HG02943 (cell line): ENCODE measurements around the gene LSM7.

ENCODE experiments used
- ATAC-seq: cut with Tn5 transposase; IDR thresholded peaks from one replicate; pipeline ENCODE4 v1.9.1; 2021; ENCODE audit warnings: mild to moderate bottlenecking, low read depth, moderate library complexity; ENCODE audit not compliant: unreplicated experiment

The LSM7 gene

DNA sequence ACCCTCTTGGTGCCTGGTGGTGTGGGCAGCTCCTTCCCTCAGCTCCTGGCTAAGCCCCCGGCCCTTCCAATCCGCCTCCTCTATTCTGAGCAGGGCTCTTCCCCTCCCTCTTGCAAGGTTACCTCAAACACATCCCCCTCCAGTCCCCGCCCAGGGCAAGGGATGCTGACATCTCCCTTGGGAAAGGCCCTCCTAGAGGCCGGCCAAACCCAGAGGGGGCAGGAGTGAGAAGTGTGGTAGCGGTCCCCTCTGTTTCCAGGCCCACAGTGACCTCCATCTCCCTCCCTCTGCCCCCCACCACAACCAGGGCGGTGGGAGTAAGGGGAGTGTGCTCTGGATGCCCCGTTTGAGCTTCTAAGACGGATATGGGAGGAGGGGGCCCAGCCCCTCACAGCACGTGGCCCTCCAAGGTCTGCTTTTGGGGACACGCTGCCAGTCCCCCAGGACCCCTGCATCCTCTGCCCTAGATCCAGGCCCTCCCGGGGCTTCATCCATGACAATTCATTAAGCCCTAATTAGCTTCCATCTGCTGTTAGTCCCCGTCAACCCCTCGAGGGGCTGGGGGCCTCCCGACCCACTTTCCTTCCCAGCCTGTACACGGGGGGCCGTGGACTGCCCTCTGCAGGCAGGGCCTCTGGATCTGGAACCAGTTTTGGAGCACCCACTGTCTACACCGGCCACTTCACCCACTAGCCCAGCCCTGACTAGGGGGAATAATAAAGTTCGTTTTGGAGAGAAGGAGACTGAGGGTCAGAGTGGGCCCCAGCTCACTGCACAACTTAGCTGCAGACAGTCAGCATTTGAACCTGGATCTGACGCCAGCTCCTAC lies 22.7 kb downstream of the LSM7 start:
- no peak for ATAC-seq

DNA sequence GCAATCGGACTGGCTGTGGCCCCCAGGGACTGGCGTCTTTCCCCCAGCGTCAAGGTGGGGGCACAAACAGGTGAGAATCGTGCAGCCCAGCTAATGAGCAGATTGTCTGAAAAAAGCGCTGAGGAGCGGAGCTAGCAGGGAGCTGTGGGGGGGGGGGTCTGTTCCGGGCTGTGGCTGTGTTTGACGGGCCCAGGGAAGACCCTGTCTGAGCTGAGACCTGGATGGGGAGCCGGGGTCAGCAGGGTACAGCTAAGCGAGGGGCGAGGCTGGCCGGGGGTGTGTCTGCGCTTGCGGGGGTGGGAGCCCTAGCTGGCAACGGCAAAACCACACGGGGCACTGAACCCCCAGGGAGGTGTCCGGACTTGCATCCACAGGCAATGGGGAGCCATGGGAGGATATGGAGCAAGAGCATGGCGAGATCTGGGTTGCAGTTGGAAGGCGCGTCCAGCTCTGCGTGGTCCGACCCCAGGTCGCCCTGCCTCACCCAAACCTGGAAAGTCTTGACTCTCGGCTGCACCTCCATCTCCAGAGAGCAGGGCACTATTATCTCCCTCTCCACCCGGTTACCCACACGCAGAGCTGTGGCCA lies 25.1 kb downstream of the LSM7 start:
- no peak for ATAC-seq

DNA sequence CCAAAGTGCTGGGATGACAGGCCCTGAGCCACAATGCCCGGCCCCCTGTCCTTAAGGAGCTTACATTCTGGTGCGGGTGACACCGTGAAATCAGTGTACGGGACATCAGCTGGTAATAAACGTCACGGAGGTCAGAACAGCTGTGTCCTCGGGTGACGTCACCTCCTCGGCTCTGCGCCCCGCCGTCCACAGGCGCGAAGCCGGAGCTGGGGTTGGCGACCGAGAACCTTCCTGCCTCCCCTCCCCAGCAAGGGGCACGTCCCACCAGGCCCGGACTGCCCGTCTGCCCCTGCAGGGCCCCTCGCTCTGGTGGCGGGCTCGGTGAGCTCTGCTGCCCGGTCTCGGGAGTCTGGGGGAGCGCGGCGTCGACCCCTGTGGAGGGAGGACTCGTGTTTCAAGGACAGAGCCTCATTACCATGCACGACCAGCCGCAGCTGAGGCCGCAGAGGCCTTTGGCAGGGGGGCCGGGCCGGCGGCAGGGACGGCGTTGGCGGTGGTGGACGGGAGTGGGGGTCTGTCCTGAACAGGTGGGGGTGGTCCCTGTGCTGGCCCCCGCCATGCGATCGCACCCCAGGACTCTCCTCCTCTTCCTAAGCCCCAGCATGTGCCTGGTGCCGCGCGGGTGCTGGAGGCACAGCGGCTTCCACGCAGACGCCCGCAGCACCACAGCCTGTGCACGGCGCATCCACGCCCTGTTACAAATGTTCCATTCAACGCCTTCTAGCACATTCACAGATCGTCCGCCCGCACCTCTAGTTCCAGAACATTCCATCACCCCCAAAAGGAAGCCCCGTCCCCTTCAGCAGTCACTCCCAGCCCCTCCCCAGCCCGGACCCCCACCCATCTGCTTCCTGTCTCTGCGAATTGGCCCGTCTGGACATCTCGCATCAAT lies 25.8 kb downstream of the LSM7 start:
- ATAC-seq, result no peak

DNA sequence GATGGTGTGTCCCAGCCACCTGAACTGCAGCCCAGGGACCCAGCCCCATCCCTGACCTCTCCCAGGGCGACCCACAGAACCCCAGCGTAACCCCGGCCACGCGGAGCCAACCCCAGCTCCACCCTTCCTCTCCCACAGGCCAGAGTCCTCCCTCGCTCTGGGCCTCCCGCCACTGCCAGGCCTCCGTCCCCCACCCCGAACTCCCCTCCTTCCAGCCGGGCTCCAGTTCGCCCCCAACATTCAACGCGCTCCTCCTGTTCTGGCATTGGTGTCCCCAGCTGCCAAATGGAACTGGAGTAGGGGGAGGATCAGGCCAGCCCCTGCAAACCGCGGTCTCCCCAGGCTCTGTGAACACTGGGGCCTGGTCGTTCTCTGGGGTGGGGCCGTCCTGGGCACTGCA lies 27.9 kb downstream of the LSM7 start:
- ATAC-seq, result no peak

DNA sequence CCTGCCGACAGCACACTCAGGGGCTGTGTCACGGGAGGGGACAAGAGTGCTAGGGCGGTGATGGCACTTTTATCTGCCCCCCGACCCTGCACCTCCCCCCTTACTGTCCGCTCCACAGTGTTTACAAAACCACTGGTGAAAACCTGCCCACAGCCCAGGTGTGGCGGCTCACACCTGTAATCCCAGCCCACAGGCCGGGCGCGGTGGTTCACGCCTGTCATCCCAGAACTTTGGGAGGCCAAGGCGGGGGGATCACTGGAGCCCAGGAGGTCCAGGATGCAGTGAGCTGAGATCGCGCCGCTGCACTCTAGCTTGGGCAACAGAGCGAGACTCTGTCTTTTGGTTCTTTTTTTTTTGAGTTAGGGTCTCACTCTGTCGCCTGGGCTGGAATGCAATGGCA lies 32.2 kb downstream of the LSM7 start:
- ATAC-seq, result no peak

DNA sequence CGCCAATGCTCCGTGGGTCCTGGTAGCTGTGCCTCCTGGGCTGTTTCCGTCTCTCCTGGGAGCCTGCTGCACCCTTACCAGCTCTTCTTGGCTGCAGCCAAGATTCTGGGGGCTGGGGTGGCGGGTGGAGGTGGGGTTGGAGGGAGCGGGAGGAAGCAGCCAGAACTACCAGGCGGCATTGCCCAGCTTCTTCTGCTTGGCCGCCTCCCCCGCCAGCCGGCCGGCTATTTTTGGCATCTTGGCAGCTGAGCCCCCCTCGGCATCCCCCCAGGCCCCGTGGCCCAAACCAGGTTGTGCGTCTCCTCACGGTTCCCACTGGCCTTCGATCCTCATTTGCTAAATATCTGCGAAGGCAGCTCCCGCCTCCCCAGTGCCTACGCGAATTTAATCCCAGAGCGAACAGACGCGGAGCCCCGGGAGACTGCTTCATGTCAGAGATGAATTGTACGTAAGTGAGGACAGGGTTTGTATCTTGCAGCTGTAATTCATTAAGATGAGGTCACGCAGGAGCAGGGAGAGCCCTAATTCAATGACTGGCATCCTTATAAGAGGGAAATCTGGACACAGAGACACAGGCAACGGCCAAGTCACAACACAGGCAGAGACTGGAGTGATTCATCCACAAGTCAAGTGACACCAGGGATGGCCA lies 33.6 kb downstream of the LSM7 start:
- no peak for ATAC-seq

DNA sequence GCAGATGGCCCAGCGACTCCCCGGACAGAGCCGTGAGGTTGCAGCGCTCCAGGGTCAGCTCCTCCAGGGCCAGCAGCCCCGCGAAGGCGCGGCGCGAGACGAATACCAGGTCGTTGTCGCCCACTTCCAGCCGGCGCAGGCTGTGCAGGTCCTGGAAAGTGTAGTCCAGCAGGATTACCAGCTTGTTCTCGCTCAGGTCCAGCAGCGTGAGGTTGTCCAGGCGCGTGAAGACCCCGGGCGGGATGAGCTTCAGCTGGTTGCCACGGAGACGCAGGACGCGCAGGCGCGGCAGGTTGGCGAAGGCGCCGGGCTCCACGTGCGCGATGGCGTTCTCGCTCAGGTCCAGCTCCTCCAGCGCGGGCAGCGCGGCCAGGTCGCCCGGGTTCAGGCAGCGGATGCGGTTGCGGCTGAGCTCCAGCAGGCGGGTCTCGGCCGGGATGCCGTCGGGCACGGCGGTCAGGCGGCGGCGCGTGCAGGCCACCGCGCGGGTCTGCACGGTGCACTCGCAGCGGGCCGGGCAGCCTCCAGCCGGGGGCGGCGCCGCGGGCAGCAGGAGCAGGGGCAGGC lies 37.1 kb downstream of the LSM7 start:
- no peak for ATAC-seq

DNA sequence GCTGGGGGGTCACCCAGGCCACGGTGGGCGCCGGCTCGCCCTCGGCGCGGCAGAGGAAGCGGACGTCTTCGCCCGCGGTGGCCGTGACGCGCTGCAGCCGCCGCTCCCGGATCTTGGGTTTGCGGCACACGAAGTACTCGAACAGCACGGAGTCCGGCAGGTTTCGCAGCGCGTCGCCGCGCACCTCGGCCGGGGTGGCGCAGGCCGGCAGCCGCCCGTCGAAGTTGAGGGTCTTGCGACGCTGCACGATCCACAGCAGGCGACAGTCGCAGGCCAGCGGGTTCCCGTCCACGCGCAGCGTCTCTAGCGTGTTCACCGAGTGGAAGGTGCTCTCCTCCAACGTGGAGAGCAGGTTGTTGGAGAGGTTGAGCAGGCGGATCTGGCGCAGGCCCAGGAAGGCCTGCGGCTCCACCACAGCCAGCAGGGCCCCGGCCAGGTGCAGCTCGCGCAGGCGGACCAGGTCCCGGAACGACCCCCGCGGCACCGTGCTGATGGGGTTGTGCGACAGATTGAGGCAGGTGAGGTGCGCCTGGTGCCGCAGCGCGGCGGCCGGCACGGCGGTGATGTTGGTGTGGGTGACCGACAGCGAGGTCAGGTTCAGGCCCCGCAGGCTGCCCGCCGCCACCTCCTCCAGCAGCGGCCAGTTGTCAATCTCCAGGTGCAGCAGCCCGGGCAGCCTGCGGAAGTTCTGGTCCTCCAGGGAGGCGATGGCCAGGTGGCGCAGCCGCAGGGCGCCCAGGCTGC lies 37.8 kb downstream of the LSM7 start:
- no peak for ATAC-seq

DNA sequence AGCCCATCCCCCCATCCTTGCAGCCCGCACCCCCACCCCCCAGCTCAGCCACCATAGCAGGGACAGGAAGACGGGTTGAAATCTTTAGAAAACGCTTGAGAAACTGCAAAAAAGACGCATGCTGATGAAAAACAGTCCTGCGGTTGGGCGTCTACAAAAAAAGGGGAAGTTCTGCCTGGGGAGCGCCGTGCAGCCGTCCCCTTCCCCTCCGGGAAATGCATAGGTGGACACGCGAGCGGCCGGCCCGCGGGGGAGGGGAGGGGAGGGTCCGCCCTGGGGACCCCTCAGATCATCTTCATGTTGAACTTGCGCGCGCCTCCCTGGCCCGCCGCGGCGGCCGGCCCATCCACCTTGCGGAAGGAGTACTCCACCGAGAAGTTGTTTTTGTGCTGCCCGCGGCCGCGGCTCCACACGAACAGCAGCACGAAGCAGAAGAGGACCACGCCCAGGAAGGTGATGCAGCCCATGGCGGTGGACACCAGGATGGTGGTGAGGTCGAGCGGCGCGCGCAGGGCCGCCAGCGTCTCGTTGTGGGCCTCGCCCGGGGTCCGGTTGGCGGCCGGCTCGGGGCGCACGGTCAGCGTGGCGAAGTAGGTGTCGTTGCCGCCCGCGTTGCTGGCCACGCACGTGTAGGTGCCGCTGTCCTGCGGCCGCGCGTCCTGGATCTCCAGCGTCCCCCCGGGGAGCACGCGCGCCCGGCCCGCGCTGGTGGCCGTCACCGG lies 38.5 kb downstream of the LSM7 start:
- no peak for ATAC-seq

DNA sequence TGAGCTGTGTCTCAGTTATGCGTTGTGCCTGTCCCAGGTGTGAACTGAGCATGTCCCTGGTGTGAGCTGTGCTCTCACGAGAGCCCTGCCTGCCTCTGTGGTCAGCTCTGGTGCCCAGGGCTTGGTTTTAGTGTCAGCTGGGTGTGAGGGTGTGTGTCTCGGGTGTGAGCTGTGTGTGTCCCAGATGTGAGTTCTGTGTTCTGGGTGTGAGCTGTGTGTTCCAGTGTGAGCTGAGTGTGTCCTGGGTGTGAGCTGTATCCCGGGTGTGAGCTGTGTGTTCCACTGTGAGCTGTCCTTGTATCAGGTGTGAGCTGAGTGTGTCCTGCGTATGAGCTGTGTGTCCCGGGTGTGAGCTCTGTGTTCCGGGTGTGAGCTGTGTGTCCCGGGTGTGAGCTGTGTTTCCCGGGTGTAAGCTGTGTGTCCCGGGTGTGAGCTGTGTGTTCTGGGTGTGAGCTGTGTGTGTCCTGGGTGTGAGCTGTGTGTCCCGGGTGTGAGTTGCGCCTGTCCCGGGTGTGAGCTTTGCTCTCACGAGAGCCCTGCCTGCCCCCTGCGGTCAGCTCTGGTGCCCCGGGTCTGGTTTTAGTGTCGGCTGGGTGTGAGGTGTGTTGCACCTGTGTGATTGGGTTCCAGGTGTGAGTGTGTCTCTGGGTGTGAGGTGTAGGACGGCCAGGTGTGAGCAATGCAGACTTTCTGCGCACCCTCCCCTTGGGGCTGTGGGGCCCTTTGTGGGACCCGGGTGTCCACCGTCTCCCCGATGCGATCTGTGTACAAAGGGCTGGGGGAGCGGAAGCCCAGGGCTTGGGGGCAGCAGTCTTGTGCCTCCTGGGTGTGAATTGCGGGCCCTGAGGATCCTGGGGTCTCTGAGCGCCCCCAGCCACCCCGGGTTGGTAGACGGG lies 39.3 kb downstream of the LSM7 start:
- ATAC-seq, result no peak

DNA sequence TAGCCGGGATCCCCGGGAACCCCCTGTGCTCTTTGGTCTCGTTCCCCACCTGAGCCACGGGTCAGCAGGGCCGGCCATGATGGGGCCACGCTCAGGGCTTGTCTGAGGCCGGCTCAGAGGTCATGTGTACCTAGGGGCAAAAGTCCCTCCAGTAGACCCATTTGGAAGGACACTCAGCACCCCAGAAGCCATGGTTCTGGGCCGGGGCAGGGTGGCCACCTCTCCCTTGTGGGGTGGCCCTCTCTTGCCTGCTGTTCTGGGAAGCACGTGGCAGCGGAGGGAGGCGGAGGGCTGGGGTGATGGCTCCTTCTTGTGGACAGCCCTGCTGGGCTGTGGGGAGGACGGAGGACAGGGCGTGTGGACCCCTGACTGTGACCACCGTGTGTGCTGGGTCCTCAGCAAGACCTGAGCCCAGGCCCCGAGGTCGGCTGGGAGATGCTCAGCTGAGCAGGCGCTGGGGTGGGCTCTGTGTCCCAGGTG lies 40.0 kb downstream of the LSM7 start:
- ATAC-seq, result no peak

DNA sequence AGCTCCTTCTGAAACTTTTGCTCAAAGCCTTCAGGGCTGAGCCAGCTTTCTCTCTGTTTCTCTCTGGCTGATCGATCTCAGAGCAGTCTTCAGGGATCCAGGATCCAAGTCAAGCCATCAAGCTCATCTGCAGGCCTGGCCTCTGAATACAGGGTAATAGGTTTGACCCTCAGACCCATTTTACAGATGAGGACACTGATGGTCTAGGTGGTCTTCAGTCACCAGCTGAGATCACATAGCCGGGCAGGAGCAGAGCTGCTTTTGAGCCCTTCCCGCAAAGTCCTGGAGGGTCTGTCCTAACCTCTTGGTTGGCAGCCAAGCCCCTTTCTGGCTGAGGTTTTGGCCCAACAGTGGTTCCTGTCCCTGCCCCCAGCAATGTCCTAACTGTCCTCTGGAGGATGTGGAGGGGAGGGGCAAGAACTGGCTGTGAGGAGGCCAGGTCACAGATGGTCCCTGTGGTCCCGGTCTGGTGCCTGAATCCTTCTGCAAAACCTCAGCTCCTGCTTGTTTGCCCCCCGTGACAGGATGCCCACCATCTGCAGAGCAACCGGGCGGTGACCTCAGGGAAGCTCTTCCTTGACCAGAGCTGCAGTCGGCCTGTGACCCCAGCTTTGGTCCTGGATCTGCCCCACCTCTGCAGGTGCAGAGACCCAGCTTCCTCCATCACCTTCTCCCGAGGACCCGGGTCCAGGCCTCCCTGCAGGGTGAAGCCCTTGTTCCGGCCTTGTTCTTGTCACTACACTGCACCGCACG lies 40.6 kb downstream of the LSM7 start:
- no peak for ATAC-seq

DNA sequence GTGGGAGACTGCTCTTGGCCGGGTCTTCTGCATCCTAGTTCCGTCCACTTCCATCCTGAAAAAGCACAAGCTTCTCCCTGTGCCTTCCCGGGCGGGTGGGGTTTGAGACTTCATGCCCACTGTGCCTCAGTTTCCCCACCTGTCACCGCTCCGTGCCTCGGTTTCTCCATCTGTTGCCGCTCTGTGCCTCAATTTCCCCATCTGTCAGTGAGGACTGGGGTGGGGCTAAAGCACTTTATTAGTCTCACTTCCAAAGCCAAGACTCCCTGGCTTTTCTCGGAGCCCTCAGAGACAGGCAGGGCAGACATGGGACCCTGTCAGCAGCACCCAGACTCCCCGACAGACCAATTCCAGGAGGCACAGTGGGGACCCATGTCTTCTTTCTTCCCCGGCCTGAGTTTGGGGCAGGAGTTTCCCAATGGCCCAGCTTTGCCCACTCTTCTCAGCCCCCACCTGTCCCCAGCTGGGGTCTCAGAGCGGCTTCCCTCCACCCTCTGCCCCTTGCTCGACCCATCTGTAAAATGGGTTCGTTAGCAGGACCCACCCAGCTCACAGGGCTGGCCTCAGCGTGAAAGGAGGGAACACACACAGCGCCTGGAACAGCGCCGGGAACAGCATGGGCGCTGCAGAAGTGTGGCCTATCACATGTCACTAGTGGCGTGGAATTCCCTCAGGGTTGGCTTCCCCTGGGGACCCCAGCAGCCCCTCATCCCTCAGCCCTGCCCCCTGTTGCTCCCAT lies 41.8 kb downstream of the LSM7 start:
- no peak for ATAC-seq

DNA sequence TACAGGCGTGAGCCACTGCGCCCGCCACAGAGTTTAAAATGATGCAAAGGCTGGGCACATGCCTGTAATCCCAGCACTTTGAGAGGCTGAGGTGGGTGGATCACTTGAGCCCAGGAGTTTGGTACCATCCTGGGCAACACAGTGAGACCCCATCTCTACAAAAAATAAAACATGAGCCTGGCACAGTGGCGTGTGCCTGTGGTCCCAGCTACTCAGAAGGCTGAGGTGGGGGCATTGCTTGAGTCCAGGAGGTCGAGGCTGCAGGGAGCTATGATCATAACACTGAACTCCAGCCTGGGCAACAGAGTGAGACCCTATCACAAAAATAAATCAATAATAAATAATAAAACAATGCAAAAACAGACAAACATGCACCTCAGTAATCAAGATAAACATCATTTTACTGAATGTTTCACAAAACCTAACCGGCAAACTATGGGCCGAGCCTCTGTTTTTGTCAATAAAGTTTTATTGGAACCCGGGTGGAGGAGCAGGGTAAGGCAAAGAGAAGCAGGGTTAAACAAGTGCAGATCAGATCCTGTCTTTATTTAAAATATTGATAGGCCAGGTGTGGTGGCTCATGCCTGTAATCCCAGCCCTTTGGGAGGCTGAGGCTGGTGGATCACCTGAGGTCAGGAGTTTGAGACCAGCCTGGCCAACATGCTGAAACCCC lies 44.4 kb downstream of the LSM7 start:
- ATAC-seq, result no peak

DNA sequence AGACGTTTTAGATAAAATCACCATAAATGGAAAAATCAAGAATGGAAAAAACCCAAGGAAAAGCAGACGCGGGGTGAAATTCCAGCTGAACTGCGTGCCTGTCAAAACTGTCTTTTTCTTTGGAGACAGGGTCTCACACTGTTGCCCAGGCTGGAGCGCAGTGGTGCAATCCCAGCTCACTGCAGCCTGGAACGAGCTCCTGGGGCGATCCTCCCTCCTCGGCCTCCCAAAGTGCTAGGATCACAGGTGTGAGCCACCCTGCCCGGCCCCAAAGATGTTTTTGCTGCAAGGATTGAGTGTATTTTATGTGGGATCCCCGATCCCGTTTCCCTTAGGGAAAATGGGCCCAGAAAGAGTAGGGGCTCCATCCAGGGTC lies 45.5 kb downstream of the LSM7 start:
- no peak for ATAC-seq
